CD4-positive, alpha-beta memory T cell (primary cell): Measurements from ENCODE around the gene OR2V2. TPM values are rescaled to one million over a fixed set of nuclear protein-coding genes. Genes with fewer than 3 reads are reported as not detected.
"Not testable (repeated sequence)": the region's sequence is repeated elsewhere in the genome, so short reads cannot be mapped to it uniquely, and the experiment has no call there.

ENCODE experiments used
- CTCF ChIA-PET: fragments of 350-600 bp; sonication (Branson Sonifier 250); formaldehyde crosslinking; loops from one replicate; lab custom pipeline; 2021; ENCODE audit warnings: inconsistent platforms; ENCODE audit not compliant: partially characterized antibody; lab: Charles Lee
- POLR2A ChIA-PET: fragments of 350-600 bp; sonication (Branson Sonifier 250); formaldehyde crosslinking; loops from one replicate; lab custom pipeline; 2021; ENCODE audit not compliant: partially characterized antibody; lab: Charles Lee
- DNase-seq, 5 donors: peaks; one replicate each; pipeline versions ENCODE4 v3.0.0 to v3.0.0-alpha.2; 2020 to 2022; ENCODE audit warnings: mixed read lengths in 1 of 5
- H3K27ac ChIP-seq: one replicate; pipeline ENCODE4 v1.7.0; 2013; ENCODE audit warnings: low read depth, low read length
- H3K27me3 ChIP-seq: 2 replicates; pipeline ENCODE4 v1.7.0; 2013; ENCODE audit warnings: mild to moderate bottlenecking, low read length, moderate library complexity; ENCODE audit not compliant: insufficient read depth
- H3K36me3 ChIP-seq: 2 replicates; pipeline ENCODE4 v1.7.0; 2013; ENCODE audit warnings: mild to moderate bottlenecking, low read length, moderate library complexity; ENCODE audit not compliant: insufficient read depth
- H3K4me1 ChIP-seq: 2 replicates; pipeline ENCODE4 v1.7.0; 2013; ENCODE audit warnings: mild to moderate bottlenecking, low read length, moderate library complexity; ENCODE audit not compliant: insufficient read depth
- H3K4me3 ChIP-seq, 2 donors: one replicate each; pipeline ENCODE4 v1.7.0; 2013; ENCODE audit warnings: low read length in 2 of 2, mild to moderate bottlenecking in 1 of 2
- H3K9me3 ChIP-seq, 2 donors: one replicate each; pipeline ENCODE4 v1.7.0; 2013; ENCODE audit warnings: low read length in 2 of 2, control low read depth in 1 of 2; ENCODE audit not compliant: control insufficient read depth in 1 of 2
- H3K27ac Mint-ChIP-seq, 7 donors: one replicate each; pipeline ENCODE4 v1.8.0; 2020 to 2021; ENCODE audit warnings: mixed read lengths in 7 of 7, mild to moderate bottlenecking in 6 of 7, inconsistent platforms in 3 of 7, moderate library complexity in 3 of 7
- H3K27me3 Mint-ChIP-seq, 2 donors: one replicate each; pipeline ENCODE4 v1.8.0; 2020 to 2021; ENCODE audit warnings: mixed read lengths in 2 of 2
- H3K36me3 Mint-ChIP-seq, 2 donors: one replicate each; pipeline ENCODE4 v1.8.0; 2020 to 2021; ENCODE audit warnings: mixed read lengths in 2 of 2, inconsistent platforms in 1 of 2, mild to moderate bottlenecking in 1 of 2
- H3K4me1 Mint-ChIP-seq, 4 donors: one replicate each; pipeline ENCODE4 v1.8.0; 2020 to 2021; ENCODE audit warnings: mixed read lengths in 4 of 4, mild to moderate bottlenecking in 1 of 4
- H3K4me3 Mint-ChIP-seq, 8 donors: one replicate each; pipeline ENCODE4 v1.8.0; 2020 to 2021; ENCODE audit warnings: mixed read lengths in 8 of 8, mild to moderate bottlenecking in 7 of 8, moderate library complexity in 6 of 8, inconsistent platforms in 3 of 8
- H3K9me3 Mint-ChIP-seq, 8 donors: one replicate each; pipeline ENCODE4 v1.8.0; 2020 to 2021; ENCODE audit warnings: mixed read lengths in 8 of 8, mild to moderate bottlenecking in 5 of 8, inconsistent platforms in 3 of 8, moderate library complexity in 1 of 8
- intact Hi-C: fragments of 100-400 bp; cut with micrococcal nuclease; formaldehyde crosslinking; loops from one replicate; pipeline ENCODE4 v1.15.1; 2023
- polyA plus RNA-seq, 2 donors: library from polyadenylated mRNA; unstranded; fragments of 300-500 nt; fragmentation: Illumina TruSeq; gene quantifications; one replicate each; pipeline ENCODE4 v1.2.3, GENCODE V29; 2021
- total RNA-seq, 2 experiments: library from RNA; stranded (reverse); gene quantifications; one replicate each; pipeline ENCODE4 v1.2.3, GENCODE V29; 2021

OR2V2 gene
- total and polyA plus RNA-seq, 4 experiments from 2014 or later = not detected

- DNase-seq = no peak
- Histone ChIP-seq H3K4me1 (no peaks in the 10 kb centered on the region), H3K9me3 (no peaks in the 10 kb centered on the region), H3K27ac (no peak overlapping the region), H3K4me3 (no peak overlapping the region), H3K36me3 (no peaks in the 10 kb centered on the region), H3K27me3 (no peaks in the 10 kb centered on the region)
- Mint-ChIP-seq H3K4me1 (no peaks in the 10 kb centered on the region), H3K27me3 (peaks cover 44 to 55% of the 10 kb centered on the region in 2 donors), H3K27ac (no peak overlapping the region), H3K9me3 (peaks cover 0 to 1% (median 0%) of the 10 kb centered on the region in 8 donors), H3K36me3 (no peaks in the 10 kb centered on the region), H3K4me3 (no peak overlapping the region)
- intact Hi-C loops = no loop called here
- CTCF ChIA-PET = no interaction called here
- POLR2A ChIA-PET = no interaction called here
Measured at GRCh38 chr5:181127907-181128626, 19.3 kb upstream of the OR2V2 start.

DNA sequence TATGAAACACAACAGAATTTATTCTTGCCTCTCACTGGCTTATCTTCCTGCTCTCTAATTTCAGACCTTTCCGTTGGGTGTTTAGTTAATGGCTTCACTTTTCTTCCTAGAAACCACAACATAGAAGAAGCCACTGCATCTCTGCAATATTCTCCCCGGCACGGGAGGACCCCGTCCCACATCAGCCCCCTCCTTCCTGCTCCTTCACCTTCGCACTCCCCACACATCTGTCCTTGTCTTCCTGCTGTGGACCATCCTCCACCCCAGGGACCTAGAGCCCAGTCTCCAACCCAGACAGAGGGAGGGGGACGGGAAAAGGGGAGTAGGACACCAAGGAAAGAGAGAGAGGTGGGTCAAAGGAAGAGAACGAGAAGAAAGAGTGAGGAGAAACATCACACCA is 17.8 kb upstream of the OR2V2 start:
- H3K9me3 Mint-ChIP-seq = peaks cover 0 to 2% (median 0%) of the 10 kb centered on the region in 8 donors
- no peak overlapping the region for H3K4me3 Mint-ChIP-seq
- no peak overlapping the region for H3K4me3 ChIP-seq
- no peaks in the 10 kb centered on the region for H3K4me1 ChIP-seq
- H3K27ac ChIP-seq = no peak overlapping the region
- no peak for DNase-seq
- H3K27me3 Mint-ChIP-seq = peaks cover 48 to 50% of the 10 kb centered on the region in 2 donors
- CTCF ChIA-PET = no interaction called here
- intact Hi-C loops = no loop called here
- no peak overlapping the region for H3K27ac Mint-ChIP-seq
- peaks cover 0 to 1% (median 0%) of the 10 kb centered on the region in 4 donors for H3K4me1 Mint-ChIP-seq
- H3K27me3 ChIP-seq = no peaks in the 10 kb centered on the region
- POLR2A ChIA-PET = no interaction called here
- no peaks in the 10 kb centered on the region for H3K36me3 Mint-ChIP-seq
- H3K36me3 ChIP-seq = no peaks in the 10 kb centered on the region
- no peaks in the 10 kb centered on the region for H3K9me3 ChIP-seq

DNA sequence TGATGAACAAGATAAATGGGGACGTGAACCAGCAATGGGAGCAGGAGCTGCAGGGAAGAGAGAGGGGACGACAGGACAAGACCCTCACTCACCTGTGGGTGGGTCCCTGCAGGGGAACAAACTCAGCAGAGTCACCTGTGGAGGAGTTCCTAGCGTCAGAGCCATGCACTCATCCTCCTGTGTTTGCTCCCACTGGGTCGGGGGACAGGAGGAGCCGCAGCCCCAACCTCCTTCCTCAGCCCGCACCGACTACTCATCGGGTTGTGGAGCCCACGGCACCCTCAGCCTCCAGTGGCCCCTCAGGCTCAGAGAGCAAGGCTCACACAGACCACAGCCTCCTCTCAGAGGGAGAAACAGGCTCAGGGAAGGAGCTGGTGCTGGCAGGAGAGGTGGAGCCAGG is 17.3 kb upstream of the OR2V2 start:
- H3K9me3 Mint-ChIP-seq, H3K27ac ChIP-seq, H3K27me3 ChIP-seq, H3K36me3 Mint-ChIP-seq, H3K9me3 ChIP-seq, POLR2A ChIA-PET, H3K4me3 Mint-ChIP-seq, intact Hi-C loops, H3K4me3 ChIP-seq, CTCF ChIA-PET, H3K36me3 ChIP-seq, H3K4me1 ChIP-seq, DNase-seq, H3K4me1 Mint-ChIP-seq, H3K27ac Mint-ChIP-seq: not testable (repeated sequence)
- H3K27me3 Mint-ChIP-seq = peaks cover 44 to 46% of the 10 kb centered on the region in 2 donors

GRCh38 chr5:181130832-181131496 is 16.4 kb upstream of the OR2V2 start, which contains the start of gene OR2V1:
Gene OR2V1, minus strand, starts transcription at chr5:181131169. Its CDS starts 5,865 bp downstream, at chr5:181125304.
- ChIA-PET CTCF (no interaction called here), POLR2A (no interaction called here)
- Histone ChIP-seq H3K36me3 (no peaks in the 10 kb centered on the region), H3K9me3 (no peaks in the 10 kb centered on the region), H3K4me1 (no peaks in the 10 kb centered on the region), H3K4me3 (no peak within 1 kb of the TSS), H3K27me3 (no peaks in the 10 kb centered on the region), H3K27ac (no peak within 1 kb of the TSS)
- Mint-ChIP-seq H3K27me3 (peaks cover 43 to 48% of the 10 kb centered on the region in 2 donors), H3K4me3 (no peak within 1 kb of the TSS), H3K27ac (no peak within 1 kb of the TSS), H3K9me3 (peaks cover 0 to 8% (median 5%) of the 10 kb centered on the region in 8 donors), H3K4me1 (peaks cover 0 to 1% (median 0%) of the 10 kb centered on the region in 4 donors), H3K36me3 (no peaks in the 10 kb centered on the region)
- intact Hi-C loops = no loop called here
- no peak for DNase-seq

DNA sequence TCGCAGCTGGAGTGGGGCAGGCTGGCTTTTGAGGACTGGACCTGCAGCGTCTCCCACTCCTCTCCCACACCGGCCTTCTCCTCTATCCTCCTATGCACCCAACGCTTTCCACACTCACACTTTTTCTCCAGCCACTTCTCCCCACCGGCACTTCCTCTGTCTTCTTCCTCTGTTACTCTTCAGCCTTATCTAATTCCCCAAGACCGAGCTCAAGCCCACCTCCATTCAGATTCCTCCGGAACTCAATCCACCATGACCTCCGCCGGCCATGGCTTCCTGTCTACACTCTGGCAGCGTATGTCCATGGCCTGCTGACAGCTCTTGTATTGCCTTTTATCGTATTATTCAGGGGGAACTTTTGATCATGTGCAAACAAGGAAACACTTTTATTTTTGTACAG is 15.9 kb upstream of the OR2V2 start:
- Histone ChIP-seq H3K36me3 (no peaks in the 10 kb centered on the region), H3K4me1 (no peaks in the 10 kb centered on the region), H3K9me3 (no peaks in the 10 kb centered on the region), H3K27me3 (no peaks in the 10 kb centered on the region), H3K27ac (no peak overlapping the region), H3K4me3 (no peak overlapping the region)
- Mint-ChIP-seq H3K27me3 (peaks cover 41 to 43% of the 10 kb centered on the region in 2 donors), H3K27ac (no peak overlapping the region), H3K4me3 (no peak overlapping the region), H3K9me3 (peaks cover 0 to 9% (median 7%) of the 10 kb centered on the region in 8 donors), H3K36me3 (no peaks in the 10 kb centered on the region), H3K4me1 (peaks cover 0 to 1% (median 0%) of the 10 kb centered on the region in 4 donors)
- CTCF ChIA-PET = no interaction called here
- no peak for DNase-seq
- POLR2A ChIA-PET = no interaction called here
- intact Hi-C loops = no loop called here

GRCh38 chr5:181133083-181133482 is 14.3 kb upstream of the OR2V2 start:
- peaks cover 36 to 37% of the 10 kb centered on the region in 2 donors for H3K27me3 Mint-ChIP-seq
- CTCF ChIA-PET = no interaction called here
- Histone ChIP-seq H3K27me3 (no peaks in the 10 kb centered on the region), H3K27ac (no peak overlapping the region), H3K9me3 (no peaks in the 10 kb centered on the region), H3K4me1 (no peaks in the 10 kb centered on the region), H3K36me3 (no peaks in the 10 kb centered on the region), H3K4me3 (no peak overlapping the region)
- no peak overlapping the region for H3K27ac Mint-ChIP-seq
- H3K9me3 Mint-ChIP-seq = peaks cover 0 to 22% (median 17%) of the 10 kb centered on the region in 8 donors
- POLR2A ChIA-PET = no interaction called here
- H3K4me1 Mint-ChIP-seq = peaks cover 0 to 1% (median 0%) of the 10 kb centered on the region in 4 donors
- no peak for DNase-seq
- H3K36me3 Mint-ChIP-seq = no peaks in the 10 kb centered on the region
- intact Hi-C loops = no loop called here
- no peak overlapping the region for H3K4me3 Mint-ChIP-seq

- no peak overlapping the region for H3K4me3 Mint-ChIP-seq
- no peaks in the 10 kb centered on the region for H3K36me3 ChIP-seq
- H3K4me1 ChIP-seq = no peaks in the 10 kb centered on the region
- DNase-seq = no peak
- H3K4me1 Mint-ChIP-seq = peaks cover 0 to 1% (median 0%) of the 10 kb centered on the region in 4 donors
- no peak overlapping the region for H3K4me3 ChIP-seq
- H3K36me3 Mint-ChIP-seq = no peaks in the 10 kb centered on the region
- no peak overlapping the region for H3K27ac ChIP-seq
- CTCF ChIA-PET = no interaction called here
- peak overlapping the region in 1 of 7 donors; percentile 5 for H3K27ac Mint-ChIP-seq
- intact Hi-C loops = no loop called here
- peaks cover 2 to 28% (median 21%) of the 10 kb centered on the region in 8 donors for H3K9me3 Mint-ChIP-seq
- no peaks in the 10 kb centered on the region for H3K9me3 ChIP-seq
- no peaks in the 10 kb centered on the region for H3K27me3 ChIP-seq
- POLR2A ChIA-PET = no interaction called here
- H3K27me3 Mint-ChIP-seq = peaks cover 30% of the 10 kb centered on the region in 2 donors
Measured at GRCh38 chr5:181133610-181134231, 13.7 kb upstream of the OR2V2 start.
